HepG2 (cell line): ENCODE data around the gene SREK1. TPM values are rescaled to one million over a fixed set of nuclear protein-coding genes. Genes with fewer than 3 reads are reported as not detected.

Source experiments
- ATAC-seq: fragments of 200-7000 bp; cut with Tn5 transposase; 3 replicates; pipeline ENCODE4 v1.9.1; 2020; ENCODE audit warnings: mild to moderate bottlenecking, moderate library complexity
- BruUV-seq: library from RNA; stranded (reverse); fragments of 400-500 nt; replicated peaks from 2 replicates; lab custom pipeline; 2021; lab: Mats Ljungman, UMichigan
- CTCF ChIA-PET: fragments of 300-600 bp; formaldehyde crosslinking; extraction: SDS; loops from one replicate; lab custom pipeline; 2021; ENCODE audit warnings: low total read pairs, inconsistent platforms, low intra/inter-chr PET ratio; lab: Yijun Ruan, JAX
- POLR2A ChIA-PET: fragments of 350-600 bp; sonication (Branson Sonifier 250); formaldehyde crosslinking; loops from one replicate; lab custom pipeline; 2020; ENCODE audit warnings: antibody characterized with exemption, inconsistent platforms; lab: Yijun Ruan, JAX
- DNase-seq: peaks from one replicate; pipeline ENCODE4 v3.0.0-alpha.2; 2015; ENCODE audit warnings: low spot score
- FAIRE-seq: peaks from 3 replicates; lab custom pipeline; 2011; peaks lifted over from hg19 to GRCh38; lab: Jason Lieb, UNC
- H2AFZ ChIP-seq: one replicate; pipeline ENCODE4 v1.6.1; 2011; ENCODE audit warnings: low read length, inconsistent platforms
- H3K27ac ChIP-seq: fragments of 300-600 bp; 3 replicates; pipeline ENCODE4 v1.8.0; 2011; ENCODE audit warnings: mixed run types, mild to moderate bottlenecking, mixed read lengths, low read length, inconsistent platforms; ENCODE audit not compliant: insufficient read depth; ENCODE audit errors: extremely low read length
- H3K27me3 ChIP-seq, 2 experiments: fragments of 200-600 bp in 1 of 2; 2 replicates in 1 of 2; 3 replicates in 1 of 2; pipeline versions ENCODE4 v1.6.0 to v1.8.0; 2011; ENCODE audit warnings: low read length in 2 of 2, mild to moderate bottlenecking in 2 of 2, moderate library complexity in 2 of 2, inconsistent platforms in 1 of 2; ENCODE audit not compliant: insufficient read depth in 2 of 2, control insufficient read depth in 1 of 2
- H3K36me3 ChIP-seq, 2 experiments: fragments of 200-600 bp in 1 of 2; replicated peaks in 1 of 2; 2 replicates in 1 of 2; 3 replicates in 1 of 2; pipeline versions ENCODE4 v1.5.1 to v1.8.0; 2011; ENCODE audit warnings: low read length in 2 of 2, inconsistent platforms in 1 of 2; ENCODE audit not compliant: insufficient read depth in 2 of 2, control insufficient read depth in 1 of 2
- H3K4me1 ChIP-seq: 2 replicates; pipeline ENCODE4 v1.5.1; 2012; ENCODE audit warnings: low read length, inconsistent platforms; ENCODE audit not compliant: insufficient read depth
- H3K4me2 ChIP-seq: 2 replicates; pipeline ENCODE4 v1.6.0; 2011; ENCODE audit warnings: low read depth, low read length, inconsistent platforms
- H3K4me3 ChIP-seq, 3 experiments: fragments of 200-600 bp in 1 of 3; sonication (generic), shearing (Covaris generic) in 1 of 3; replicated peaks in 1 of 3; 2 replicates each; pipeline ENCODE4 v1.5.1; 2011 to 2016; ENCODE audit warnings: low read length in 3 of 3, inconsistent platforms in 2 of 3, low read depth in 2 of 3, mild to moderate bottlenecking in 2 of 3, control low read depth in 1 of 3, mixed read lengths in 1 of 3; ENCODE audit not compliant: insufficient read depth in 1 of 3
- H3K79me2 ChIP-seq: one replicate; pipeline ENCODE4 v1.6.1; 2011; ENCODE audit warnings: low read length, inconsistent platforms; ENCODE audit not compliant: insufficient read depth
- H3K9ac ChIP-seq: 2 replicates; pipeline ENCODE4 v1.6.0; 2011; ENCODE audit warnings: mild to moderate bottlenecking, low read depth, low read length, inconsistent platforms; ENCODE audit not compliant: insufficient read depth
- H3K9me3 ChIP-seq: 2 replicates; pipeline ENCODE4 v1.5.1; 2012; ENCODE audit warnings: mild to moderate bottlenecking, low read length
- H4K20me1 ChIP-seq: 2 replicates; pipeline ENCODE4 v1.6.0; 2011; ENCODE audit warnings: inconsistent platforms, mild to moderate bottlenecking, low read length, moderate library complexity; ENCODE audit not compliant: insufficient read depth
- ARID3A ChIP-seq: IDR thresholded peaks from 2 replicates; pipeline ENCODE4 v1.6.1; 2012; ENCODE audit warnings: low read depth, low read length, improper control_type of control experiment
- CTCF ChIP-seq: sonication (generic); formaldehyde crosslinking; IDR thresholded peaks from 2 replicates; pipeline ENCODE4 v1.5.0; 2020; ENCODE audit warnings: mild to moderate bottlenecking, missing genetic modification reagents, moderate library complexity
- FOXA1 ChIP-seq, 2 experiments: fragments of 450-650 bp in 1 of 2; sonication (generic) in 1 of 2; formaldehyde crosslinking in 1 of 2; IDR thresholded peaks; 2 replicates each; pipeline versions ENCODE4 v1.4.0 to v1.6.1; 2016 to 2020; ENCODE audit warnings: missing genetic modification reagents in 1 of 2
- FOXO4 ChIP-seq: sonication (generic); formaldehyde crosslinking; conservative IDR thresholded peaks from 2 replicates; pipeline ENCODE4 v1.8.1; 2023; ENCODE audit warnings: missing genetic modification reagents
- MLX ChIP-seq: IDR thresholded peaks from 2 replicates; pipeline ENCODE4 v1.6.1; 2016
- PAWR ChIP-seq: sonication (generic); formaldehyde crosslinking; IDR thresholded peaks from 2 replicates; pipeline ENCODE4 v1.4.0; 2020; ENCODE audit warnings: missing genetic modification reagents, mild to moderate bottlenecking, borderline replicate concordance
- RFX1 ChIP-seq: fragments of 450-650 bp; IDR thresholded peaks from 2 replicates; pipeline ENCODE4 v1.6.1; 2017
- SMC3 ChIP-seq: IDR thresholded peaks from 2 replicates; pipeline ENCODE4 v1.6.1; 2011; ENCODE audit warnings: low read length, improper control_type of control experiment
- STAG1 ChIP-seq: sonication (generic); formaldehyde crosslinking; IDR thresholded peaks from 2 replicates; pipeline ENCODE4 v1.4.0; 2020; ENCODE audit warnings: missing genetic modification reagents
- ZBTB21 ChIP-seq: sonication (generic); formaldehyde crosslinking; IDR thresholded peaks from 2 replicates; pipeline ENCODE4 v1.4.0; 2020; ENCODE audit warnings: missing genetic modification reagents
- ZC3H4 ChIP-seq: sonication (generic); formaldehyde crosslinking; IDR thresholded peaks from 2 replicates; pipeline ENCODE4 v1.4.0; 2020; ENCODE audit warnings: missing genetic modification reagents, borderline replicate concordance
- ZNF10 ChIP-seq: sonication (generic); formaldehyde crosslinking; IDR thresholded peaks from 2 replicates; pipeline ENCODE4 v1.4.0; 2020; ENCODE audit warnings: mild to moderate bottlenecking, low read depth, missing genetic modification reagents, borderline replicate concordance
- ZNF33B ChIP-seq: sonication (generic); formaldehyde crosslinking; IDR thresholded peaks from 2 replicates; pipeline ENCODE4 v1.5.1; 2020; ENCODE audit warnings: mild to moderate bottlenecking, missing genetic modification reagents
- ZNF670 ChIP-seq: sonication (generic); formaldehyde crosslinking; IDR thresholded peaks from 2 replicates; pipeline ENCODE4 v1.8.0; 2022; ENCODE audit warnings: mild to moderate bottlenecking, missing genetic modification reagents, borderline replicate concordance
- WGBS: methylation state at CpG from one replicate; pipeline ENCODE4 v1.1.6; 2017; ENCODE audit warnings: low lambda C conversion rate; 5-methylcytosine and 5-hydroxymethylcytosine counted together
- in situ Hi-C: cut with HindIII; loops from 2 replicates; pipeline ENCODE4 v1.10.0; 2017; ENCODE audit warnings: low pct_unique_long_range_greater_than_20kb; ENCODE audit not compliant: extremely low pct_ligation_motif_present
- intact Hi-C: fragments of 100-400 bp; cut with micrococcal nuclease; formaldehyde crosslinking; loops from one replicate; pipeline ENCODE4 v1.10.0; 2022; ENCODE audit not compliant: unreplicated experiment
- polyA plus RNA-seq, 8 experiments: library from polyadenylated mRNA; depleted of rRNA in 3 of 8; stranded (reverse) in 7 of 8; unstranded in 1 of 8; fragments of >200 nt; fragmentation: Illumina TruSeq in 4 of 8; extraction: Trizol in 4 of 8; gene quantifications; 2 replicates each; pipeline versions ENCODE4 v1.2.1 to v1.2.3, GENCODE V29; 2011 to 2016; ENCODE audit warnings: low read depth in 4 of 8, missing spikeins in 1 of 8, mixed read lengths in 1 of 8; ENCODE audit not compliant: insufficient read depth in 1 of 8
- total RNA-seq, 5 experiments: library from RNA; depleted of rRNA; stranded (reverse); fragments of >200 nt; fragmentation: Illumina TruSeq; extraction: Trizol; gene quantifications; 2 replicates each; pipeline ENCODE4 v1.2.3, GENCODE V29; 2016; ENCODE audit warnings: low read depth in 1 of 5

The SREK1 gene
- total and polyA plus RNA-seq, 2 of the 13 experiments (the other 11 are each of a cell fraction or from before 2014, with no cell fraction given): 60.6 to 90.9 TPM

DNA sequence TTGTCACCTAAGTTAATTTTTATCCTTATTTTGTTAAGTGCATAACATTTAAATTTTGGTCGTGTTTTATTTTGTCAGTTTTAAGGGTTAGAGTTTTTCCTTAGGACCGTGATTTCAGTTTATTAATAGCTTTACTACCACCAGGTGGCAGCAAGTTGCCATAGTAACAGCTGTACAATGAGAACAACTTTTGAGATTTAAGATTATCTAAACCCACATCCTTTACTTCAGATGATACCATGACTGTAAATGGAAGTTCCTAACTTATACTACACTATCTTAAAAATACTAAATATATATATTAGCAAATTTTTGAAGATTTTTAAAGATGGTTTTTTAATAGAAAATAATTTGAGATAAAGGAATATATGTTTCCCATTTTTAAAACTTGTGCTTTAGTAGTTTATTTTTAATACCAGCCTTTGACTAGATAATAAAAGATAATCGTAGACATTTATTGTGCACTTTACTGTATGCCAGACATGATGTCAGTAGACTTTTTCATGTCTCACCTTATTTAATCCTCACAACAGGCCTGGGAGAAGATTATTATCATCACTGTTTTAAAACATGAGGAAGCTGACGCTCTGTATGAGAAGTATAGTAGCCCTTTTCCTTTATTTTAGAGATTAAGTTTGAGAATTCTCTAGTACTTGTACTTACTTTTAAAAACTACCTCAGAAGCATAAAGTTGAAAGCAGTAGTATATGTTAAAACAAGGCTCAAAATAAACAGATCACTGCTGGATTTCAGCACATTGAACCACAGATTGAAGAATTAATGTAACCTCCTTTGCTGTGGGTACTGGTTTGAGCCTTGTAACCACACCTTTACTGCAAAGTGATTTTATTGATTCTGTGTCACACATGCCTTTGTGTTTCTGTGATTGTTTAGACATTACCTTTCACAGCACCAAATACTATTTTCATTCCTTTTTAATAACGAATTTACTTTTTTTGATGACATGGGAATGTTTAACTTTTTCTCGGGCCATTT is 27.5 kb downstream of the SREK1 start:
- Histone ChIP-seq H3K36me3 (peaks cover 4 to 55% of the 10 kb centered on the region in 2 experiments), H3K9me3 (no peaks in the 10 kb centered on the region), H4K20me1 (no peaks in the 10 kb centered on the region), H3K4me1 (no peaks in the 10 kb centered on the region), H3K9ac (no peak overlapping the region), H2AFZ (no peak overlapping the region), H3K79me2 (no peaks in the 10 kb centered on the region), H3K4me2 (no peak overlapping the region), H3K4me3 (no peak overlapping the region), H3K27me3 (no peaks in the 10 kb centered on the region), H3K27ac (no peak overlapping the region)
- WGBS: 75% methylated on average over 6 of the region's 6 CpGs
- POLR2A ChIA-PET: no interaction called here
- intact Hi-C loops (loop anchor here (1.0 kb wide), 1 partner anchor 52 kb away; no protein-coding TSS in a partner anchor), in situ Hi-C loops (no loop called here)
- CTCF ChIA-PET: no interaction called here
- peak; percentile 12 for FAIRE-seq
- BruUV-seq: no TSS peak
- ATAC-seq: peak; percentile 41; the same call in 1 of the 3 replicates
- peak; percentile 32 for DNase-seq
- TF ChIP-seq ZNF33B (CRISPR knock-in tag) (no peak), FOXO4 (CRISPR knock-in tag) (no peak), ZC3H4 (no peak), ZBTB21 (CRISPR knock-in tag) (no peak), MLX (CRISPR knock-in tag) (no peak), SMC3 (0 out of 2 replicates have a peak, but pooled peaks have one; percentile 7), STAG1 (peak; percentile 43), ZNF10 (CRISPR knock-in tag) (no peak), FOXA1 (IDR thresholded peaks at IDR 0.05) (no peak), FOXA1 (CRISPR knock-in tag; IDR thresholded peaks at IDR 0.05) (no peak), ARID3A (peak; percentile 63), PAWR (CRISPR knock-in tag) (no peak), CTCF (CRISPR knock-in tag) (peak; percentile 56), RFX1 (peak; percentile 58), ZNF670 (CRISPR knock-in tag) (no peak)
